Activated T-helper 9 cell treated with anti-CD3 and anti-CD28 coated beads, Interleukin-2, amount 50 U/mL, for 16 hours (primary cell): ENCODE measurements around the gene TRIM17.
"Not testable (repeated sequence)": the region's sequence is repeated elsewhere in the genome, so short reads cannot be mapped to it uniquely, and the experiment has no call there.

Source experiments
- DNase-seq: peaks from one replicate; pipeline ENCODE4 v3.0.0-alpha.2; 2020; ENCODE audit warnings: low read depth

The TRIM17 gene

GRCh38 chr1:228446852-228447251, 30.2 kb upstream of the TRIM17 start:
- no peak for DNase-seq

GRCh38 chr1:228445843-228446650, 29.4 kb upstream of the TRIM17 start:
- no peak for DNase-seq

- DNase-seq, result no peak
Observed at GRCh38 chr1:228445490-228445842, 28.8 kb upstream of the TRIM17 start.

GRCh38 chr1:228443395-228443794, 26.7 kb upstream of the TRIM17 start:
- no peak for DNase-seq

- DNase-seq, result no peak
Observed at GRCh38 chr1:228440761-228441500, 24.3 kb upstream of the TRIM17 start.

- DNase-seq, result no peak
Observed at GRCh38 chr1:228438266-228438665, 21.6 kb upstream of the TRIM17 start.

GRCh38 chr1:228437424-228437962, 20.8 kb upstream of the TRIM17 start:
- DNase-seq, result no peak

- no peak for DNase-seq
Observed at GRCh38 chr1:228434689-228435088, 18.0 kb upstream of the TRIM17 start.

GRCh38 chr1:228433337-228434053, 16.8 kb upstream of the TRIM17 start:
- not testable (repeated sequence) for DNase-seq

GRCh38 chr1:228430243-228430642, 13.6 kb upstream of the TRIM17 start:
- no peak for DNase-seq

- DNase-seq, result no peak
Observed at GRCh38 chr1:228429698-228430097, 13.0 kb upstream of the TRIM17 start.

GRCh38 chr1:228429007-228429406, 12.3 kb upstream of the TRIM17 start:
- DNase-seq, result no peak

GRCh38 chr1:228428412-228428811, 11.8 kb upstream of the TRIM17 start:
- DNase-seq, result no peak

GRCh38 chr1:228426518-228427175, 10.0 kb upstream of the TRIM17 start:
- no peak for DNase-seq

- DNase-seq, result no peak
Observed at GRCh38 chr1:228424685-228425660, 8.3 kb upstream of the TRIM17 start.

GRCh38 chr1:228423404-228424053, 6.9 kb upstream of the TRIM17 start:
- no peak for DNase-seq

- DNase-seq, result no peak
Observed at GRCh38 chr1:228420968-228421826, 4.5 kb upstream of the TRIM17 start.

GRCh38 chr1:228417483-228418203, 982 bp upstream of the TRIM17 start:
- no peak for DNase-seq

- no peak for DNase-seq
Observed at GRCh38 chr1:228417061-228417460, 400 bp upstream of the TRIM17 start.
